ENCODE measurements around the gene PITPNB.

The PITPNB gene

GRCh38 chr22:27842201-27842600, 76.9 kb downstream of the PITPNB start:
- no peak for DNase-seq (ENCODE audit: low read depth, low spot score)
- no peak overlapping the region for H3K27ac ChIP-seq

GRCh38 chr22:27840436-27840835, 78.6 kb downstream of the PITPNB start:
- no peak overlapping the region for H3K27ac ChIP-seq
- no peak for DNase-seq (ENCODE audit: low read depth, low spot score)

- H3K27ac ChIP-seq: no peak overlapping the region
- no peak for DNase-seq (ENCODE audit: low read depth, low spot score)
Observed at GRCh38 chr22:27839057-27839660, 79.9 kb downstream of the PITPNB start.

GRCh38 chr22:27836181-27836580, 82.9 kb downstream of the PITPNB start:
- no peak for DNase-seq (ENCODE audit: low read depth, low spot score)
- no peak overlapping the region for H3K27ac ChIP-seq

GRCh38 chr22:27835446-27835845, 83.6 kb downstream of the PITPNB start:
- DNase-seq (ENCODE audit: low read depth, low spot score): no peak
- H3K27ac ChIP-seq: no peak overlapping the region

GRCh38 chr22:27834364-27835185, 84.5 kb downstream of the PITPNB start:
- H3K27ac ChIP-seq: no peak overlapping the region
- no peak for DNase-seq (ENCODE audit: low read depth, low spot score)

GRCh38 chr22:27833803-27834202, 85.3 kb downstream of the PITPNB start:
- H3K27ac ChIP-seq: no peak overlapping the region
- DNase-seq (ENCODE audit: low read depth, low spot score): no peak

- no peak overlapping the region for H3K27ac ChIP-seq
- DNase-seq (ENCODE audit: low read depth, low spot score): no peak
Observed at GRCh38 chr22:27832606-27833005, 86.5 kb downstream of the PITPNB start.

- no peak overlapping the region for H3K27ac ChIP-seq
- DNase-seq (ENCODE audit: low read depth, low spot score): no peak
Observed at GRCh38 chr22:27829620-27830019, 89.4 kb downstream of the PITPNB start.

- H3K27ac ChIP-seq: no peak overlapping the region
- DNase-seq (ENCODE audit: low read depth, low spot score): no peak
Observed at GRCh38 chr22:27827604-27828587, 91.2 kb downstream of the PITPNB start.

GRCh38 chr22:27825174-27825573, 93.9 kb downstream of the PITPNB start:
- H3K27ac ChIP-seq: no peak overlapping the region
- DNase-seq (ENCODE audit: low read depth, low spot score): no peak

- DNase-seq (ENCODE audit: low read depth, low spot score): no peak
- no peak overlapping the region for H3K27ac ChIP-seq
Observed at GRCh38 chr22:27823221-27823620, 95.8 kb downstream of the PITPNB start.

- H3K27ac ChIP-seq: no peak overlapping the region
- no peak for DNase-seq (ENCODE audit: low read depth, low spot score)
Observed at GRCh38 chr22:27820896-27821866, 97.9 kb downstream of the PITPNB start.

GRCh38 chr22:27816552-27816951, 102.5 kb downstream of the PITPNB start:
- no peak for DNase-seq (ENCODE audit: low read depth, low spot score)

GRCh38 chr22:27815826-27816530, 103.1 kb downstream of the PITPNB start:
- no peak overlapping the region for H3K27ac ChIP-seq
- no peak for DNase-seq (ENCODE audit: low read depth, low spot score)

More at GRCh38 chr22:27816552-27816951, 102.5 kb downstream of the PITPNB start:
- H3K27ac ChIP-seq: no peak overlapping the region

- no peak overlapping the region for H3K27ac ChIP-seq
- no peak for DNase-seq (ENCODE audit: low read depth, low spot score)
Observed at GRCh38 chr22:27814993-27815392, 104.1 kb downstream of the PITPNB start.

GRCh38 chr22:27811778-27812177, 107.3 kb downstream of the PITPNB start:
- DNase-seq (ENCODE audit: low read depth, low spot score): no peak
- no peak overlapping the region for H3K27ac ChIP-seq

GRCh38 chr22:27810609-27811151, 108.4 kb downstream of the PITPNB start:
- no peak overlapping the region for H3K27ac ChIP-seq
- no peak for DNase-seq (ENCODE audit: low read depth, low spot score)

Measured in epithelial cell of prostate (primary cell).